ENCODE measurements around the gene MOB2.

GRCh38 chr11:1514336-1515061, 27.9 kb upstream of the MOB2 start:
- no peak for TF ChIP-seq RFX5 (IDR thresholded peaks at IDR 0.05; ENCODE audit: low read depth, low read length)
- TF ChIP-seq POLR2AphosphoS5 (IDR thresholded peaks at IDR 0.05; ENCODE audit: low read depth, low read length): no peak
- TF ChIP-seq CREB3 (CRISPR knock-in tag; IDR thresholded peaks at IDR 0.05): no peak
- no peak for TF ChIP-seq MAZ (IDR thresholded peaks at IDR 0.05; ENCODE audit: borderline replicate concordance, low read depth, low read length)
- TF ChIP-seq MAZ (CRISPR knock-in tag; IDR thresholded peaks at IDR 0.05; ENCODE audit: low read depth): no peak
- TF ChIP-seq SP1 (IDR thresholded peaks at IDR 0.05): no peak
- no peak for TF ChIP-seq SP1 (CRISPR knock-in tag; IDR thresholded peaks at IDR 0.05)
- TF ChIP-seq HNRNPH1 (optimal IDR thresholded peaks at IDR 0.05; ENCODE audit: low read depth, low read length): no peak
- no peak for TF ChIP-seq MYC (CRISPR knock-in tag; IDR thresholded peaks at IDR 0.05; ENCODE audit: borderline replicate concordance)
- no peak for TF ChIP-seq FOXO1 (CRISPR knock-in tag; IDR thresholded peaks at IDR 0.05)
- TF ChIP-seq ZBTB2 (CRISPR knock-in tag; IDR thresholded peaks at IDR 0.05; ENCODE audit: low read depth): no peak
- TF ChIP-seq EZH2 (conservative IDR thresholded peaks at IDR 0.05; ENCODE audit: low read depth, low read length): no peak
- TF ChIP-seq PBX3 (CRISPR knock-in tag; IDR thresholded peaks at IDR 0.05; ENCODE audit: borderline replicate concordance): no peak
